AG10803 (cell line): Measurements from ENCODE around the gene CXCL16.
A peak's percentile ranks its signal among the peaks of the same experiment; 100 is the strongest.
"Not testable (repeated sequence)": the region's sequence is repeated elsewhere in the genome, so short reads cannot be mapped to it uniquely, and the experiment has no call there.

Experiments used
- DNase-seq: peaks from one replicate; pipeline ENCODE4 v3.0.0; 2010; ENCODE audit warnings: low read depth
- H3K4me3 ChIP-seq: 2 replicates; pipeline ENCODE4 v1.5.1; 2011; ENCODE audit warnings: mild to moderate bottlenecking, low read length, control low read depth
- CTCF ChIP-seq: conservative IDR thresholded peaks from 2 replicates; pipeline ENCODE4 v1.5.1; 2011; ENCODE audit warnings: mild to moderate bottlenecking, low read length, control low read depth, inconsistent platforms

The CXCL16 gene

DNA sequence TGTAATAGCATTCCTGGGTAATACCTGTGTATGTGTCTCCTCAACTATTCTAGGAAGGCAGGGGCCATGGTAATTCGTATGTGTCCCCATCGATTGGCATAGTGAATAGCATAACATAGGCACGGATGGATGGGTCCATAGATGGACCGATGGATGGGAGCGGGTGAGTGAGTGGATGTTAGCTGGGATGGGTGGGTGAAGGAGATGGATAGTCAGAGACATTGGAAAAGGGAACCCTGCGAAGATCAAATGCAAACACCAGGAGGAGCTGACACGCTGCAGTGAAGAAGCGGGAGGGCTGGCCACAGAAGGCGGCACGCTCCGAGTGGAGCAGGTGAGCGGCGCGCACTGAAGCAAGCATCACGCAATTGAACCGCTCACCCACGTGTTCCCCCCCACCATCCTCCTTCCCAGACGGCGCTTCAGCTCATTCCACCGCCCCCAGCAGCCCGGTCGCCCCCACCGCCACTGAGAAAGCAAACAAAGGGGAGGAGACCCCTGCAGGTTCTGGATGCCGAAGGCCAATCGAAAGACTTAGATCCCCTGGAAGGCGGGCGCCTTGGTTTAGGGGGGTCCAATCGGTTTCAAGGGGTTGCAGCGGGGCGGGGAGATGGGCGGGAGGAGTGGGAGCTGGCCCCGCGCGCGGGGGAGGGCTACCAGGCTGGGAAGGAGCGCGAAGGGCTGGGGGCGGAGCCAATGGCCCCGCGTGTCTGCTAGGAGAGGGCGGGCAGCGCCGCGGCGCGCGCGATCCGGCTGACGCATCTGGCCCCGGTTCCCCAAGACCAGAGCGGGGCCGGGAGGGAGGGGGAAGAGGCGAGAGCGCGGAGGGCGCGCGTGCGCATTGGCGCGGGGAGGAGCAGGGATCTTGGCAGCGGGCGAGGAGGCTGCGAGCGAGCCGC lies 29.7 kb downstream of the CXCL16 start, which contains the start of gene ARRB2:
TSS of gene ARRB2 (plus strand) at position 839 of the 899 bp plus-strand sequence. CDS start 90 bp downstream, outside the sequence.
- H3K4me3 ChIP-seq, result peak within 1 kb of the TSS; percentile 69
- DNase-seq, result peak; percentile 96
- TF ChIP-seq CTCF, result peak; percentile 68

GRCh38 chr17:4708436-4708835 lies 31.3 kb downstream of the CXCL16 start:
- no peak for TF ChIP-seq CTCF
- DNase-seq, result no peak
- no peak overlapping the region for H3K4me3 ChIP-seq

DNA sequence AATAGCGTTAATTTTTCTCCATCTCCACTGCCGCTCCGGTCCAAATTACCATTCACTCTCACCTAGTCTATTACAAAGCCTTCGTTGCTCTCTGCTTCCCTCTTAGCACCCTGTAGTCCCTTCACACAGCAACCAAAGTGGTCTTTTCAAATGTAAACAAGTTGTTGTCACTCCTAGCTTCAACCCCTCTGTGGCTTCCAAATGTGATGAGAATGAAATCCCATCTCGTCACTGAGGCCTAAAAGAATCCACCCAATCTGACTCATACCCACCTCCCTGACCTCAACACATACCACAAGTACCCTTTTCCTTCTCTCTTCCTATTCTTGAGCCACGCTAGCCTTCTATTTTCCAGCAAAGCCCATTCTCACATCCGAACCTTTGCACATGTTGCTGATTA lies 33.6 kb downstream of the CXCL16 start:
- H3K4me3 ChIP-seq, result no peak overlapping the region
- DNase-seq, result peak; percentile 28
- no peak for TF ChIP-seq CTCF

GRCh38 chr17:4704991-4705390 lies 34.7 kb downstream of the CXCL16 start:
- no peak overlapping the region for H3K4me3 ChIP-seq
- no peak for DNase-seq
- no peak for TF ChIP-seq CTCF

DNA sequence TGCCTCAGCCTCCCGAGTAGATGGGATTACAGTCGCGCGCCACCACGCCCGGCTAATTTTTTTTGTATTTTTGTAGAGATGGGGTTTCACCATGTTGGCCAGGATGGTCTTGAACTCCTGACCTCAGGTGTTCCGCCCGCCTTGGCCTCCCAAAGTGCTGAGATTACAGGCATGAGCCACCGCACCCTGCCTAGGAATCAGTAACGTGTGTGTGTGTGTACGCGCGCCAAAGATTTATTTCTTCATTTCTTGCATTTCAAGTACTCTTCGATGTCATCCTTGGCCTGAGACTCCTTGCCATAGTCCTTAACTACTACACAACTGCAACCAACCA lies 35.2 kb downstream of the CXCL16 start:
- not testable (repeated sequence) for DNase-seq
- peak overlapping the region; percentile 91 for H3K4me3 ChIP-seq

DNA sequence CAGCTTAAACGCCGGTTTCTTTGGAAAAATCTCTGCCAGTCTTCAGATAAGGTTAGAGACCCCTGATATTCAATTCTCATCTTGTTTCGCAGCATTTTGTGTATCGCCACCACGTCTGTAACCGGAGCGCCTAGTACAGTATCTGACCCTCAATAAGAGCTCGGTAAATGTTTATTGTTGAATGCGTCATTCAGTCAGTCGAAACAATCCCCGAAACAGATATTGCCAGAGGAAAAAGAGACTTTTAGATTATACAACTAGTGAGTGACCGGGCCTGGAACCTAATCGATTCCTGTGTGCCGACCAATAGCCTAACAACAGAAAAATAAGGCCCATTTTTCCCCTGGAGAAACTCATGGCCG lies 36.4 kb downstream of the CXCL16 start:
- no peak for DNase-seq
- no peak for TF ChIP-seq CTCF
- H3K4me3 ChIP-seq, result peak overlapping the region; percentile 91

DNA sequence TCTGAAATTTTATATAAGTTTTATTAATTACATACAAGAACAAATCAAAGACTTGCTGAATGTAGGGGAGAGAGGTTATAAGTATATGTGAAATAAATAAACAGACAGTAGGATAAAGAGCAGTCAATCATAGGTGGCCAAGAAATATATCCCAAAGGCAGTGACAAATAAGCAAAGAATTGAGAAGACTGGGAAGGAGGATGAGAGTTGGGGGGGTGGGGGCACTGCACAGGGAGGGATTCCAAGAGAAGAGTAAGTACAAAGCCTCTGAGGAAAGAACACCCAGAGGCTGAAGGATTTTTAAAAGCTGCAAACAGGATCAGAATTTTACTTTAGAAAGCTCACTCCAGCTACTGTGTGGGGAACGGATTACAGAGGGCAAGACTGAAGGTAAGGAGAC lies 38.6 kb downstream of the CXCL16 start:
- no peak for DNase-seq
- H3K4me3 ChIP-seq, result no peak overlapping the region
- TF ChIP-seq CTCF, result no peak

DNA sequence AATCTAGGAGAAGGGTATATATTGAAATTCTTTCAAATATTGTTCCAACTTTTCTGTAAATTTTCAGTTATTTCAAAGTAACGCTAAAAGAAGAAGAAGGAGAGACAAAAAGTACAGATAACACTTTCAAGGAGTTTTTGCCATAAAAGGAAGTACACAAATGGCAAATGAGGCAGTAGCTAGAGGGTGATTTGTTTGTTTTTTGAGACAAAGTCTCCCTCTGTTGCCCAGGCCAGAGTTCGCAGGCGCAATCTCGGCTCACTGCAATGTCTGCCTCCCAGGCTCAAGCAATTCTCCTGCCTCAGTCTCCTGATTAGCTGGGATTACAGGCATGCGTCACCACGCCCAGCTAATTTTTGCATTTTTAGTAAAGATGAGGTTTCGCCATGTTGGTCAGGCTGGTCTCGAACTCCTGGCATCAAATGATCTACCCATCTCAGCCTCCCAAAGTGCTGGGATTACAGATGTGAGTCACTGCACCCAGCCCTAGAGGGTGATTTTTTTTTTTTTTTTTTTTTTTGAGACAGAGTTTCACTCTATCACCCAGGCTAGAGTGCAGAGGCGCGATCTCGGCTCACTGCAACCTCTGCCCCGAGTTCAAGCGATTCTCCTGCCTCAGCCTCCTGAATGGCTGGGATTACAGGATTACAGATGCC lies 40.2 kb downstream of the CXCL16 start:
- not testable (repeated sequence) for H3K4me3 ChIP-seq, DNase-seq
